Lower leg skin (tissue), 4 donors: ENCODE data around the gene KRT1. TPM values are rescaled to one million over a fixed set of nuclear protein-coding genes. Genes with fewer than 3 reads are reported as not detected.

ENCODE experiments used
- DNase-seq, 2 donors: peaks; one replicate each; pipeline ENCODE4 v3.0.0-alpha.2; 2019; ENCODE audit warnings: low spot score in 2 of 2
- H3K4me3 ChIP-seq: fragments of 200-600 bp; sonication (generic); 2 replicates; pipeline ENCODE4 v1.5.1; 2017; ENCODE audit warnings: mild to moderate bottlenecking, low read depth; ENCODE audit not compliant: poor library complexity, severe bottlenecking
- CTCF ChIP-seq, 3 donors: fragments of 450-650 bp; IDR thresholded peaks; one replicate each; pipeline ENCODE4 v1.5.1; 2016; ENCODE audit warnings: antibody characterized with exemption in 3 of 3, mild to moderate bottlenecking in 3 of 3, moderate library complexity in 2 of 3
- POLR2A ChIP-seq, 2 donors: fragments of 450-650 bp; IDR thresholded peaks; one replicate each; pipeline ENCODE4 v1.6.1; 2016 to 2017; ENCODE audit warnings: antibody characterized with exemption in 2 of 2, mild to moderate bottlenecking in 1 of 2, moderate library complexity in 1 of 2
- WGBS, 2 donors: methylation state at CpG; one replicate each; pipeline ENCODE4 v1.1.5; 2018; 5-methylcytosine and 5-hydroxymethylcytosine counted together
- intact Hi-C: fragments of 100-400 bp; cut with DNase I; formaldehyde crosslinking; loops from one replicate; pipeline ENCODE4 v1.15.0; 2023; ENCODE audit warnings: low total_unique reads
- total RNA-seq, 4 donors: library from RNA; depleted of rRNA; stranded (reverse); fragments of >200 nt; gene quantifications; one replicate each; pipeline ENCODE4 v1.1.0, GENCODE V29; 2016

KRT1 gene
- total RNA-seq, 4 donors from 2014 or later, result 5,671 to 8,911 (median 6,268) TPM

GRCh38 chr12:52647601-52648000 lies 32.6 kb downstream of the KRT1 start:
- H3K4me3 ChIP-seq, result no peak overlapping the region
- DNase-seq, result peak in 1 of 2 donors; percentile 37
- TF ChIP-seq POLR2A (IDR thresholded peaks at IDR 0.05) (no peak), CTCF (IDR thresholded peaks at IDR 0.05) (no peak)
- intact Hi-C loops, result no loop called here
- WGBS, 2 donors, result 91 to 93% methylated on average over 9 of the region's 9 CpGs

- TF ChIP-seq POLR2A (IDR thresholded peaks at IDR 0.05), result no peak
- no peak for TF ChIP-seq CTCF (IDR thresholded peaks at IDR 0.05)
- intact Hi-C loops, result no loop called here
- DNase-seq, result peak in 1 of 2 donors; percentile 71
- 83 to 86% methylated on average over 7 to 12 of the region's 12 CpGs for WGBS, 2 donors
- no peak overlapping the region for H3K4me3 ChIP-seq
Measured at GRCh38 chr12:52646613-52647012, 33.6 kb downstream of the KRT1 start.

- intact Hi-C loops, result no loop called here
- peak in 1 of 2 donors; percentile 52 for DNase-seq
- no peak overlapping the region for H3K4me3 ChIP-seq
- 72 to 83% methylated on average over 4 of the region's 4 CpGs for WGBS, 2 donors
- TF ChIP-seq POLR2A (IDR thresholded peaks at IDR 0.05) (no peak), CTCF (IDR thresholded peaks at IDR 0.05) (no peak)
Measured at GRCh38 chr12:52645982-52646381, 34.2 kb downstream of the KRT1 start.

GRCh38 chr12:52645120-52645761 lies 35.0 kb downstream of the KRT1 start:
- intact Hi-C loops, result no loop called here
- no peak overlapping the region for H3K4me3 ChIP-seq
- WGBS, 2 donors, result 79 to 86% methylated on average over 7 of the region's 7 CpGs
- DNase-seq, result peak in 1 of 2 donors; percentile 76
- TF ChIP-seq POLR2A (IDR thresholded peaks at IDR 0.05) (no peak), CTCF (IDR thresholded peaks at IDR 0.05) (no peak)

- peak in 1 of 2 donors; percentile 64 for DNase-seq
- 83 to 89% methylated on average over 6 of the region's 6 CpGs for WGBS, 2 donors
- TF ChIP-seq POLR2A (IDR thresholded peaks at IDR 0.05), result no peak
- no peak for TF ChIP-seq CTCF (IDR thresholded peaks at IDR 0.05)
- intact Hi-C loops, result no loop called here
- no peak overlapping the region for H3K4me3 ChIP-seq
Measured at GRCh38 chr12:52644078-52644415, 36.2 kb downstream of the KRT1 start.
